WTC11 (cell line): Measurements from ENCODE around the gene TTC28. TPM values are rescaled to one million over a fixed set of nuclear protein-coding genes. Genes with fewer than 3 reads are reported as not detected.

Experiments used
- ATAC-seq: fragments of 200-7000 bp; cut with Tn5 transposase; 2 replicates; pipeline ENCODE4 v1.10.0; 2021; ENCODE audit warnings: mild to moderate bottlenecking, moderate library complexity
- CTCF ChIA-PET: fragments of 300-600 bp; sonication (Branson Sonifier 250); formaldehyde crosslinking; loops from one replicate; lab custom pipeline; 2021; ENCODE audit warnings: antibody characterized with exemption; lab: Charles Lee
- POLR2A ChIA-PET: fragments of 350-600 bp; sonication (Branson Sonifier 250); formaldehyde crosslinking; loops from one replicate; lab custom pipeline; 2021; ENCODE audit warnings: antibody characterized with exemption; lab: Charles Lee
- DNase-seq: peaks from one replicate; pipeline ENCODE4 v3.0.0; 2021; ENCODE audit warnings: low spot score
- H3K27ac Mint-ChIP-seq: 2 replicates; pipeline ENCODE4 v1.8.0; 2021; ENCODE audit warnings: mixed read lengths
- H3K27me3 Mint-ChIP-seq: 2 replicates; pipeline ENCODE4 v1.8.0; 2021; ENCODE audit warnings: low read depth, mild to moderate bottlenecking, moderate library complexity, mixed read lengths
- H3K36me3 Mint-ChIP-seq: 2 replicates; pipeline ENCODE4 v1.8.0; 2021; ENCODE audit warnings: mixed read lengths
- H3K4me1 Mint-ChIP-seq: 2 replicates; pipeline ENCODE4 v1.8.0; 2022; ENCODE audit warnings: mixed read lengths
- H3K4me3 Mint-ChIP-seq: 2 replicates; pipeline ENCODE4 v1.8.0; 2021; ENCODE audit warnings: mild to moderate bottlenecking, moderate library complexity, mixed read lengths
- H3K9me3 Mint-ChIP-seq: 2 replicates; pipeline ENCODE4 v1.8.0; 2021; ENCODE audit warnings: mixed read lengths
- CDX4 ChIP-seq: fragments of 250-450 bp; sonication (Bioruptor Pico); IDR thresholded peaks from 2 replicates; pipeline ENCODE4 v1.9.0; 2021; ENCODE audit warnings: moderate library complexity, mild to moderate bottlenecking, inconsistent platforms, borderline replicate concordance
- CREB1 ChIP-seq: sonication (generic); formaldehyde crosslinking; IDR thresholded peaks from 2 replicates; pipeline ENCODE4 v1.8.0; 2023; ENCODE audit warnings: mild to moderate bottlenecking, missing genetic modification reagents
- CREM ChIP-seq: sonication (generic); formaldehyde crosslinking; IDR thresholded peaks from 2 replicates; pipeline ENCODE4 v1.8.1; 2022; ENCODE audit warnings: mild to moderate bottlenecking, missing genetic modification reagents, moderate library complexity
- CTCF ChIP-seq: fragments of 200-600 bp; IDR thresholded peaks from 2 replicates; pipeline ENCODE4 v1.8.0; 2022; ENCODE audit warnings: antibody characterized with exemption
- ESRRA ChIP-seq: sonication (generic); formaldehyde crosslinking; IDR thresholded peaks from 2 replicates; pipeline ENCODE4 v1.8.1; 2022; ENCODE audit warnings: mild to moderate bottlenecking, missing genetic modification reagents, borderline replicate concordance
- FOXJ3 ChIP-seq: sonication (generic); formaldehyde crosslinking; IDR thresholded peaks from 2 replicates; pipeline ENCODE4 v1.9.0; 2021; ENCODE audit warnings: missing genetic modification reagents, mild to moderate bottlenecking, borderline replicate concordance
- GRHL2 ChIP-seq: fragments of 250-450 bp; sonication (Bioruptor Pico); IDR thresholded peaks from 2 replicates; pipeline ENCODE4 v1.8.0; 2022; ENCODE audit warnings: mild to moderate bottlenecking, moderate library complexity; ENCODE audit not compliant: insufficient replicate concordance, severe bottlenecking
- GTF2I ChIP-seq: fragments of 250-450 bp; sonication (Bioruptor Pico); conservative IDR thresholded peaks from 2 replicates; pipeline ENCODE4 v1.4.0; 2021; ENCODE audit warnings: mild to moderate bottlenecking
- IRF1 ChIP-seq: sonication (generic); formaldehyde crosslinking; IDR thresholded peaks from 2 replicates; pipeline ENCODE4 v1.8.0; 2023; ENCODE audit warnings: missing genetic modification reagents
- JAZF1 ChIP-seq: fragments of 250-450 bp; sonication (Bioruptor Pico); IDR thresholded peaks from 2 replicates; pipeline ENCODE4 v1.9.0; 2021; ENCODE audit warnings: moderate library complexity, mild to moderate bottlenecking, inconsistent platforms
- MXD4 ChIP-seq: fragments of 250-450 bp; sonication (Bioruptor Pico); IDR thresholded peaks from 2 replicates; pipeline ENCODE4 v1.8.0; 2021; ENCODE audit warnings: mild to moderate bottlenecking, moderate library complexity, borderline replicate concordance
- NR1H2 ChIP-seq: sonication (generic); formaldehyde crosslinking; IDR thresholded peaks from 2 replicates; pipeline ENCODE4 v1.9.0; 2021; ENCODE audit warnings: mild to moderate bottlenecking, moderate library complexity, missing genetic modification reagents
- NR2C2 ChIP-seq: sonication (generic); formaldehyde crosslinking; IDR thresholded peaks from 2 replicates; pipeline ENCODE4 v1.8.0; 2022; ENCODE audit warnings: mild to moderate bottlenecking, missing genetic modification reagents
- NR3C1 ChIP-seq: sonication (generic); formaldehyde crosslinking; conservative IDR thresholded peaks from 2 replicates; pipeline ENCODE4 v1.8.1; 2023; ENCODE audit warnings: low read depth, mild to moderate bottlenecking, missing genetic modification reagents
- RELA ChIP-seq: sonication (generic); formaldehyde crosslinking; IDR thresholded peaks from 2 replicates; pipeline ENCODE4 v1.8.1; 2022; ENCODE audit warnings: missing genetic modification reagents, mild to moderate bottlenecking, borderline replicate concordance
- RORB ChIP-seq: fragments of 250-450 bp; sonication (Bioruptor Pico); IDR thresholded peaks from 2 replicates; pipeline ENCODE4 v1.9.0; 2021; ENCODE audit warnings: mild to moderate bottlenecking
- TEAD1 ChIP-seq: sonication (generic); formaldehyde crosslinking; IDR thresholded peaks from 2 replicates; pipeline ENCODE4 v1.8.0; 2022; ENCODE audit warnings: mild to moderate bottlenecking, missing genetic modification reagents
- TP53 ChIP-seq: sonication (generic); formaldehyde crosslinking; IDR thresholded peaks from 2 replicates; pipeline ENCODE4 v1.8.1; 2023; ENCODE audit warnings: mild to moderate bottlenecking, missing genetic modification reagents
- ZBTB21 ChIP-seq: sonication (generic); formaldehyde crosslinking; IDR thresholded peaks from 2 replicates; pipeline ENCODE4 v1.8.1; 2023; ENCODE audit warnings: mild to moderate bottlenecking, missing genetic modification reagents, borderline replicate concordance
- ZNF396 ChIP-seq: fragments of 250-450 bp; sonication (Bioruptor Pico); IDR thresholded peaks from 2 replicates; pipeline ENCODE4 v1.8.0; 2021; ENCODE audit warnings: mild to moderate bottlenecking, moderate library complexity, borderline replicate concordance
- ZNF423 ChIP-seq: fragments of 250-450 bp; sonication (Bioruptor Pico); IDR thresholded peaks from 2 replicates; pipeline ENCODE4 v2.1.2; 2022; ENCODE audit warnings: mild to moderate bottlenecking, moderate library complexity
- ZNF532 ChIP-seq: fragments of 250-450 bp; sonication (Bioruptor Pico); IDR thresholded peaks from 2 replicates; pipeline ENCODE4 v1.9.0; 2021; ENCODE audit warnings: mild to moderate bottlenecking, borderline replicate concordance
- ZNF671 ChIP-seq: fragments of 250-450 bp; sonication (Bioruptor Pico); IDR thresholded peaks from 2 replicates; pipeline ENCODE4 v1.8.0; 2021; ENCODE audit warnings: mild to moderate bottlenecking
- total RNA-seq: library from RNA; stranded (reverse); gene quantifications from 3 replicates; pipeline ENCODE4 v1.2.3, GENCODE V29; 2021

Gene TTC28
- total RNA-seq, 1 experiment from 2014 or later: 13.0 TPM

- DNase-seq (no peak), ATAC-seq (peak; percentile 26; the same call in 1 of the 2 replicates)
- H3K9me3 Mint-ChIP-seq: no peaks in the 10 kb centered on the region; the same call in 1 of the 2 replicates
- H3K27me3 Mint-ChIP-seq: no peaks in the 10 kb centered on the region
- peaks cover 16% of the 10 kb centered on the region for H3K4me1 Mint-ChIP-seq
- H3K36me3 Mint-ChIP-seq: 0 out of 2 replicates have a peak, but pooled peaks cover 4% of the 10 kb centered on the region
- H3K4me3 Mint-ChIP-seq: no peak overlapping the region
- ChIA-PET POLR2A (no interaction called here), CTCF (interaction anchor here (0.5 kb wide), 1 partner anchor 1288 kb away, joined by 3 read pairs; no protein-coding TSS in a partner anchor)
- no peak for TF ChIP-seq JAZF1 (CRISPR knock-in tag)
- no peak for TF ChIP-seq NR2C2 (CRISPR knock-in tag)
- no peak for TF ChIP-seq ZNF671 (CRISPR knock-in tag)
- TF ChIP-seq RELA (CRISPR knock-in tag): no peak
- TF ChIP-seq ZNF423 (CRISPR knock-in tag): peak; percentile 89
- TF ChIP-seq ZBTB21 (CRISPR knock-in tag): no peak
- peak overlapping the region; percentile 27 for H3K27ac Mint-ChIP-seq
Measured at GRCh38 chr22:27966168-27967064, 713.2 kb downstream of the TTC28 start.

GRCh38 chr22:27962268-27963044 is 717.2 kb downstream of the TTC28 start:
- peaks cover 37% of the 10 kb centered on the region for H3K4me1 Mint-ChIP-seq
- H3K27ac Mint-ChIP-seq: no peak overlapping the region
- CTCF ChIA-PET: interaction anchor here (1.1 to 1.2 kb wide), 2 partner anchors 28 to 70 kb away, joined by 4 read pairs; no protein-coding TSS in a partner anchor
- peak; percentile 39; the same call in 1 of the 2 replicates for ATAC-seq
- H3K36me3 Mint-ChIP-seq: peaks cover 3% of the 10 kb centered on the region; the same call in 1 of the 2 replicates
- TF ChIP-seq ZNF396 (CRISPR knock-in tag) (no peak), CREM (no peak), MXD4 (CRISPR knock-in tag) (no peak)
- TF ChIP-seq, all 79 proteins: peak for 0
- POLR2A ChIA-PET: no interaction called here
- Mint-ChIP-seq H3K9me3 (peaks cover 4% of the 10 kb centered on the region; the same call in 1 of the 2 replicates), H3K27me3 (no peaks in the 10 kb centered on the region), H3K4me3 (no peak overlapping the region)
- no peak for DNase-seq

- DNase-seq (no peak), ATAC-seq (no peak)
- Mint-ChIP-seq H3K4me1 (peaks cover 37% of the 10 kb centered on the region), H3K36me3 (peaks cover 7% of the 10 kb centered on the region), H3K4me3 (no peak overlapping the region), H3K27me3 (no peaks in the 10 kb centered on the region), H3K9me3 (peaks cover 8% of the 10 kb centered on the region; the same call in 1 of the 2 replicates), H3K27ac (no peak overlapping the region)
- POLR2A ChIA-PET: no interaction called here
- TF ChIP-seq NR1H2 (CRISPR knock-in tag) (no peak), TP53 (CRISPR knock-in tag) (no peak), GTF2I (CRISPR knock-in tag) (no peak), ZNF532 (CRISPR knock-in tag) (no peak), NR3C1 (CRISPR knock-in tag) (no peak), GRHL2 (CRISPR knock-in tag) (no peak), FOXJ3 (CRISPR knock-in tag) (no peak), IRF1 (CRISPR knock-in tag) (no peak), ZNF423 (CRISPR knock-in tag) (no peak), RORB (no peak), CTCF (no peak), ESRRA (no peak), CDX4 (CRISPR knock-in tag) (no peak), TEAD1 (no peak), CREB1 (CRISPR knock-in tag) (no peak)
- CTCF ChIA-PET: interaction anchor here (1.1 kb wide), 1 partner anchor 29 kb away, joined by 4 read pairs; no protein-coding TSS in a partner anchor
Measured at GRCh38 chr22:27961680-27962079, 718.0 kb downstream of the TTC28 start.
